Kidney (tissue), 14 donors: ENCODE measurements around the gene LRRC17. TPM values are rescaled to one million over a fixed set of nuclear protein-coding genes. Genes with fewer than 3 reads are reported as not detected.
"Not testable (repeated sequence)": the region's sequence is repeated elsewhere in the genome, so short reads cannot be mapped to it uniquely, and the experiment has no call there.

Source experiments
- DNase-seq, 5 donors: peaks; one replicate each; pipeline ENCODE4 v3.0.0-alpha.2; 2013 to 2020
- FAIRE-seq: peaks from 2 replicates; lab custom pipeline; 2012; peaks lifted over from hg19 to GRCh38; lab: Jason Lieb, UNC
- H3K27ac ChIP-seq, 2 donors: one replicate each; pipeline ENCODE4 v1.7.0; 2013; ENCODE audit warnings: low read depth in 2 of 2, low read length in 2 of 2, inconsistent platforms in 1 of 2
- H3K27me3 ChIP-seq: one replicate; pipeline ENCODE4 v1.7.1; 2013; ENCODE audit warnings: low read length, inconsistent platforms; ENCODE audit not compliant: control insufficient read depth, insufficient read depth
- H3K36me3 ChIP-seq, 3 donors: one replicate each; pipeline versions ENCODE4 v1.7.0 to v1.7.1; 2013; ENCODE audit warnings: low read length in 3 of 3, control low read depth in 1 of 3, inconsistent platforms in 1 of 3; ENCODE audit not compliant: insufficient read depth in 3 of 3, control insufficient read depth in 2 of 3
- H3K4me1 ChIP-seq, 3 donors: one replicate each; pipeline versions ENCODE4 v1.7.0 to v1.7.1; 2013; ENCODE audit warnings: low read length in 3 of 3, inconsistent platforms in 1 of 3, low read depth in 1 of 3; ENCODE audit not compliant: control insufficient read depth in 2 of 3, insufficient read depth in 2 of 3
- H3K4me3 ChIP-seq, 3 donors: one replicate each; pipeline versions ENCODE4 v1.7.0 to v1.8.1; 2013; ENCODE audit warnings: low read length in 3 of 3, control low read depth in 1 of 3, inconsistent platforms in 1 of 3
- H3K9ac ChIP-seq, 3 donors: one replicate each; pipeline versions ENCODE4 v1.7.0 to v1.7.1; 2013; ENCODE audit warnings: low read length in 3 of 3, control low read depth in 1 of 3, inconsistent platforms in 1 of 3
- H3K9me3 ChIP-seq, 3 donors: one replicate each; pipeline versions ENCODE4 v1.7.0 to v1.7.1; 2013; ENCODE audit warnings: low read length in 3 of 3, control low read depth in 1 of 3, inconsistent platforms in 1 of 3; ENCODE audit not compliant: control insufficient read depth in 2 of 3, insufficient read depth in 1 of 3
- CTCF ChIP-seq: IDR thresholded peaks from 3 replicates; pipeline ENCODE4 v1.5.1; 2012; ENCODE audit warnings: mild to moderate bottlenecking, moderate library complexity, borderline replicate concordance; ENCODE audit not compliant: insufficient read depth; ENCODE audit errors: extremely low read depth
- intact Hi-C: fragments of 100-400 bp; cut with DNase I; formaldehyde crosslinking; loops from one replicate; pipeline ENCODE4 v1.11.1; 2022
- polyA plus RNA-seq: library from polyadenylated mRNA; stranded (reverse); fragments of 350-450 nt; fragmentation: Illumina TruSeq; extraction: RNeasy Lipid Tissue Mini Kit (QIAGEN cat#74804); gene quantifications from one replicate; pipeline ENCODE4 v1.2.3, GENCODE V29; 2014; ENCODE audit warnings: low read depth, low replicate concordance; ENCODE audit not compliant: insufficient read depth
- total RNA-seq: library from RNA; stranded (reverse); fragmentation: NEBNext Ultra II Directional; extraction: Animal tissue kit (Norgen Biotek cat#: 25700); gene quantifications from one replicate; pipeline ENCODE4 v1.2.1, GENCODE V29; 2021
- donor health status: control.
- donor health status: control.
- donor health status: control.
- donor health status: control.
- donor health status: control.
- donor health status: DM: yes; HTN: yes; CAD: no.
- donor health status: Normal renal cell carcinoma (clear cell type).

Gene LRRC17
- total and polyA plus RNA-seq, 2 donors from 2014 or later = 2.1 to 4.0 TPM

DNA sequence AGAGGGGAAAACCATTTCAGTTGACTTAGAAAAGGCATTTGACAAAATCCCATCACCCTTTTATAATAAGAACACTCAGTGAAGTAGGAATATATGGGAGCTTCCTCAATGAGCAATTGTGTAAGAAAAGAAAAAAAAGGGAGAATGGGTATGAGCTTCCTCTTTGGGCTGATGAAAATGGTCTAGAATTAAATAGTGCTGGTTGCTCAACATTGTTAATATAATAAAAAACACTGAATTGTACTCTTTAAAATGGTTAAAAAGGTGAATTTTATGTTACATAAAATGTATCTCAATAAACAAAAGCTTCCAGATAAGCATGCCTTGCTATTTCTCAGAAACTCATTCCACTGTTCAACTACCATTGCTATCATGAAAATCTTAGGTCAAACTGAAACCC lies 40.6 kb downstream of the LRRC17 start:
- Histone ChIP-seq H3K27ac (no peak overlapping the region), H3K9me3 (no peaks in the 10 kb centered on the region), H3K36me3 (no peaks in the 10 kb centered on the region), H3K27me3 (no peaks in the 10 kb centered on the region), H3K4me1 (no peaks in the 10 kb centered on the region), H3K9ac (no peak overlapping the region), H3K4me3 (no peak overlapping the region)
- FAIRE-seq (no peak), DNase-seq (no peak)
- no peak for TF ChIP-seq CTCF
- intact Hi-C loops = no loop called here

DNA sequence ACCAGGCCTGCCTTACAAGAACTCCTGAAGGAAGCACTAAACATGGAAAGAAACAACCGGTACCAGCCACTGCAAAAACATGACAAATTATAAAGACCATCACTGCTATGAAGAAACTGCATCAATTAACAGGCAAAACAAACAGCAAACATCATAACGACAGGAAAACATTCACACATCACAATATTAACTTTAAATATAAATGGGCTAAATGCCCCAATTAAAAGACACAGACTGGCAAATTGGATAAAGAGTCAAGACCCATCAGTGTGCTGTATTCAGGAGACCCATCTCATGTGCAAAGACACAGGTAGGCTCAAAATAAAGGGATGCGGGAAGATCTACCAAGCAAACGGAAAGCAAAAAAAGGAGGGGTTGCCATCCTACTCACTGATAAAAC lies 41.6 kb downstream of the LRRC17 start:
- DNase-seq, H3K9me3 ChIP-seq, H3K27ac ChIP-seq, intact Hi-C loops, H3K9ac ChIP-seq, H3K27me3 ChIP-seq, FAIRE-seq, H3K4me3 ChIP-seq, H3K4me1 ChIP-seq, H3K36me3 ChIP-seq: not testable (repeated sequence)

GRCh38 chr7:102958004-102958403 lies 45.2 kb downstream of the LRRC17 start:
- H3K36me3 ChIP-seq, FAIRE-seq, H3K27ac ChIP-seq, intact Hi-C loops, DNase-seq, H3K4me1 ChIP-seq, H3K9ac ChIP-seq, H3K9me3 ChIP-seq, H3K27me3 ChIP-seq, H3K4me3 ChIP-seq: not testable (repeated sequence)

- intact Hi-C loops, FAIRE-seq, DNase-seq, H3K27ac ChIP-seq, H3K27me3 ChIP-seq, H3K36me3 ChIP-seq, H3K9ac ChIP-seq, H3K4me1 ChIP-seq, H3K9me3 ChIP-seq, H3K4me3 ChIP-seq: not testable (repeated sequence)
Observed at GRCh38 chr7:102961993-102962392, 49.2 kb downstream of the LRRC17 start.

GRCh38 chr7:102966465-102966864 lies 53.7 kb downstream of the LRRC17 start:
- Histone ChIP-seq H3K4me1 (no peaks in the 10 kb centered on the region), H3K4me3 (no peak overlapping the region), H3K36me3 (no peaks in the 10 kb centered on the region), H3K27ac (no peak overlapping the region), H3K9me3 (no peaks in the 10 kb centered on the region), H3K9ac (no peak overlapping the region), H3K27me3 (no peaks in the 10 kb centered on the region)
- TF ChIP-seq CTCF = no peak
- intact Hi-C loops = no loop called here
- FAIRE-seq (no peak), DNase-seq (no peak)
